Karpas-422 (cell line): ENCODE data around the gene HDAC4. TPM values are rescaled to one million over a fixed set of nuclear protein-coding genes. Genes with fewer than 3 reads are reported as not detected.

Source experiments
- DNase-seq: peaks from one replicate; pipeline ENCODE4 v3.0.0-alpha.2; 2015
- H2AFZ ChIP-seq: fragments of 200-600 bp; sonication (generic); 2 replicates; pipeline ENCODE4 v1.6.1; 2014; ENCODE audit warnings: antibody characterized with exemption, low read length, mixed read lengths
- H3K27ac ChIP-seq: fragments of 200-600 bp; sonication (generic); 2 replicates; pipeline ENCODE4 v1.5.1; 2014; ENCODE audit warnings: mild to moderate bottlenecking, low read length, moderate library complexity
- H3K27me3 ChIP-seq: fragments of 200-600 bp; sonication (generic); 2 replicates; pipeline ENCODE4 v1.6.1; 2014; ENCODE audit warnings: low read length, mixed read lengths
- H3K36me3 ChIP-seq: fragments of 200-600 bp; sonication (generic); 2 replicates; pipeline ENCODE4 v1.6.1; 2014; ENCODE audit warnings: low read length, mixed read lengths; ENCODE audit not compliant: insufficient read depth
- H3K4me1 ChIP-seq: fragments of 200-600 bp; sonication (generic); 2 replicates; pipeline ENCODE4 v1.6.1; 2014; ENCODE audit warnings: mild to moderate bottlenecking, low read length, mixed read lengths
- H3K4me2 ChIP-seq: fragments of 200-600 bp; sonication (generic); 2 replicates; pipeline ENCODE4 v1.6.1; 2014; ENCODE audit warnings: low read length, low read depth, mild to moderate bottlenecking; ENCODE audit not compliant: poor library complexity, severe bottlenecking
- H3K4me3 ChIP-seq: fragments of 200-600 bp; sonication (generic); 2 replicates; pipeline ENCODE4 v1.5.1; 2014; ENCODE audit warnings: mild to moderate bottlenecking, antibody characterized with exemption, low read length, mixed read lengths
- H3K79me2 ChIP-seq: fragments of 200-600 bp; sonication (generic); 2 replicates; pipeline ENCODE4 v1.6.1; 2014; ENCODE audit warnings: mild to moderate bottlenecking, low read length, mixed read lengths
- H3K9ac ChIP-seq: fragments of 200-600 bp; sonication (generic); 2 replicates; pipeline ENCODE4 v1.6.0; 2014; ENCODE audit warnings: low read length
- H3K9me2 ChIP-seq: fragments of 200-600 bp; sonication (generic), shearing (Covaris generic); replicated peaks from 2 replicates; pipeline ENCODE4 v1.6.0; 2014; ENCODE audit warnings: mild to moderate bottlenecking, low read length, moderate library complexity; ENCODE audit not compliant: insufficient read depth
- H3K9me3 ChIP-seq: fragments of 300-700, 200-600 bp; sonication (generic); 2 replicates; pipeline ENCODE4 v1.6.1; 2014; ENCODE audit warnings: low read length, mixed read lengths
- H4K20me1 ChIP-seq: fragments of 200-600 bp; sonication (generic); 2 replicates; pipeline ENCODE4 v1.6.1; 2014; ENCODE audit warnings: mild to moderate bottlenecking, antibody characterized with exemption, low read length, low read depth; ENCODE audit not compliant: insufficient read depth
- total RNA-seq: library from RNA; depleted of rRNA; stranded (reverse); fragments of >200 nt; shearing (Covaris generic); gene quantifications from 2 replicates; pipeline ENCODE4 v1.2.3, GENCODE V29; 2014; ENCODE audit warnings: low replicate concordance

HDAC4 gene
- total RNA-seq, 1 experiment from 2014 or later: 8.5 TPM

GRCh38 chr2:239101071-239101470 is 299.7 kb downstream of the HDAC4 start:
- no peaks in the 10 kb centered on the region for H3K27me3 ChIP-seq
- H3K9ac ChIP-seq: no peak overlapping the region
- H3K27ac ChIP-seq: no peak overlapping the region
- no peak overlapping the region for H3K4me3 ChIP-seq
- H4K20me1 ChIP-seq: no peaks in the 10 kb centered on the region
- DNase-seq: no peak
- no peaks in the 10 kb centered on the region for H3K4me1 ChIP-seq
- no peak overlapping the region for H3K4me2 ChIP-seq
- no peak overlapping the region for H2AFZ ChIP-seq
- H3K79me2 ChIP-seq: no peaks in the 10 kb centered on the region
- H3K36me3 ChIP-seq: no peaks in the 10 kb centered on the region
- no peaks in the 10 kb centered on the region for H3K9me2 ChIP-seq
- no peaks in the 10 kb centered on the region for H3K9me3 ChIP-seq

GRCh38 chr2:239099474-239099873 is 301.3 kb downstream of the HDAC4 start:
- no peaks in the 10 kb centered on the region for H4K20me1 ChIP-seq
- DNase-seq: no peak
- H3K27ac ChIP-seq: no peak overlapping the region
- H3K4me2 ChIP-seq: no peak overlapping the region
- H3K9me3 ChIP-seq: no peaks in the 10 kb centered on the region
- H3K4me1 ChIP-seq: no peaks in the 10 kb centered on the region
- H3K79me2 ChIP-seq: no peaks in the 10 kb centered on the region
- no peak overlapping the region for H2AFZ ChIP-seq
- H3K27me3 ChIP-seq: no peaks in the 10 kb centered on the region
- H3K9ac ChIP-seq: no peak overlapping the region
- no peaks in the 10 kb centered on the region for H3K9me2 ChIP-seq
- no peak overlapping the region for H3K4me3 ChIP-seq
- no peaks in the 10 kb centered on the region for H3K36me3 ChIP-seq

GRCh38 chr2:239098288-239098970 is 302.4 kb downstream of the HDAC4 start:
- Histone ChIP-seq H4K20me1 (no peaks in the 10 kb centered on the region), H3K36me3 (no peaks in the 10 kb centered on the region), H3K9me2 (no peaks in the 10 kb centered on the region), H3K27ac (no peak overlapping the region), H3K9me3 (no peaks in the 10 kb centered on the region), H3K27me3 (no peaks in the 10 kb centered on the region), H2AFZ (no peak overlapping the region), H3K9ac (no peak overlapping the region), H3K4me3 (no peak overlapping the region), H3K79me2 (no peaks in the 10 kb centered on the region), H3K4me2 (no peak overlapping the region), H3K4me1 (no peaks in the 10 kb centered on the region)
- no peak for DNase-seq

GRCh38 chr2:239097428-239097696 is 303.5 kb downstream of the HDAC4 start:
- Histone ChIP-seq H2AFZ (no peak overlapping the region), H3K9ac (no peak overlapping the region), H3K36me3 (no peaks in the 10 kb centered on the region), H3K4me3 (no peak overlapping the region), H3K9me2 (no peaks in the 10 kb centered on the region), H3K9me3 (no peaks in the 10 kb centered on the region), H3K79me2 (no peaks in the 10 kb centered on the region), H3K4me1 (no peaks in the 10 kb centered on the region), H3K27me3 (no peaks in the 10 kb centered on the region), H3K27ac (no peak overlapping the region), H4K20me1 (no peaks in the 10 kb centered on the region), H3K4me2 (no peak overlapping the region)
- DNase-seq: no peak

GRCh38 chr2:239096676-239097427 is 304.0 kb downstream of the HDAC4 start:
- no peaks in the 10 kb centered on the region for H3K36me3 ChIP-seq
- H3K27me3 ChIP-seq: no peaks in the 10 kb centered on the region
- no peak overlapping the region for H2AFZ ChIP-seq
- no peak for DNase-seq
- H4K20me1 ChIP-seq: no peaks in the 10 kb centered on the region
- no peaks in the 10 kb centered on the region for H3K9me2 ChIP-seq
- no peak overlapping the region for H3K27ac ChIP-seq
- no peak overlapping the region for H3K4me2 ChIP-seq
- no peak overlapping the region for H3K4me3 ChIP-seq
- no peak overlapping the region for H3K9ac ChIP-seq
- no peaks in the 10 kb centered on the region for H3K9me3 ChIP-seq
- H3K79me2 ChIP-seq: no peaks in the 10 kb centered on the region
- H3K4me1 ChIP-seq: no peaks in the 10 kb centered on the region

GRCh38 chr2:239095460-239096081 is 305.2 kb downstream of the HDAC4 start:
- no peaks in the 10 kb centered on the region for H3K79me2 ChIP-seq
- no peaks in the 10 kb centered on the region for H3K9me2 ChIP-seq
- H4K20me1 ChIP-seq: no peaks in the 10 kb centered on the region
- no peak for DNase-seq
- H3K9me3 ChIP-seq: no peaks in the 10 kb centered on the region
- no peak overlapping the region for H3K4me2 ChIP-seq
- H3K27me3 ChIP-seq: no peaks in the 10 kb centered on the region
- no peak overlapping the region for H3K9ac ChIP-seq
- H2AFZ ChIP-seq: no peak overlapping the region
- H3K4me1 ChIP-seq: no peaks in the 10 kb centered on the region
- no peak overlapping the region for H3K4me3 ChIP-seq
- H3K27ac ChIP-seq: no peak overlapping the region
- H3K36me3 ChIP-seq: no peaks in the 10 kb centered on the region

GRCh38 chr2:239094867-239095266 is 306.0 kb downstream of the HDAC4 start:
- H3K4me1 ChIP-seq: no peaks in the 10 kb centered on the region
- H3K9me3 ChIP-seq: no peaks in the 10 kb centered on the region
- no peak overlapping the region for H3K4me2 ChIP-seq
- H3K79me2 ChIP-seq: no peaks in the 10 kb centered on the region
- no peak overlapping the region for H2AFZ ChIP-seq
- no peak overlapping the region for H3K9ac ChIP-seq
- no peaks in the 10 kb centered on the region for H3K9me2 ChIP-seq
- no peaks in the 10 kb centered on the region for H4K20me1 ChIP-seq
- no peak for DNase-seq
- H3K27me3 ChIP-seq: no peaks in the 10 kb centered on the region
- H3K4me3 ChIP-seq: no peak overlapping the region
- no peaks in the 10 kb centered on the region for H3K36me3 ChIP-seq
- no peak overlapping the region for H3K27ac ChIP-seq

- no peaks in the 10 kb centered on the region for H3K9me3 ChIP-seq
- H4K20me1 ChIP-seq: no peaks in the 10 kb centered on the region
- no peak overlapping the region for H2AFZ ChIP-seq
- H3K27me3 ChIP-seq: no peaks in the 10 kb centered on the region
- no peak overlapping the region for H3K9ac ChIP-seq
- DNase-seq: no peak
- no peaks in the 10 kb centered on the region for H3K4me1 ChIP-seq
- no peak overlapping the region for H3K4me3 ChIP-seq
- no peaks in the 10 kb centered on the region for H3K36me3 ChIP-seq
- no peaks in the 10 kb centered on the region for H3K9me2 ChIP-seq
- no peak overlapping the region for H3K4me2 ChIP-seq
- H3K79me2 ChIP-seq: no peaks in the 10 kb centered on the region
- H3K27ac ChIP-seq: no peak overlapping the region
Measured at GRCh38 chr2:239093952-239094351, 306.9 kb downstream of the HDAC4 start.
